GM19328 (cell line): ENCODE results near the gene RCOR1.
"Not testable (repeated sequence)": the region's sequence is repeated elsewhere in the genome, so short reads cannot be mapped to it uniquely, and the experiment has no call there.

ENCODE experiments used
- ATAC-seq: cut with Tn5 transposase; IDR thresholded peaks from one replicate; pipeline ENCODE4 v1.9.1; 2021; ENCODE audit warnings: mild to moderate bottlenecking, moderate library complexity; ENCODE audit not compliant: unreplicated experiment

Gene RCOR1

GRCh38 chr14:102570334-102570995 lies 22.0 kb upstream of the RCOR1 start:
- ATAC-seq = no peak

DNA sequence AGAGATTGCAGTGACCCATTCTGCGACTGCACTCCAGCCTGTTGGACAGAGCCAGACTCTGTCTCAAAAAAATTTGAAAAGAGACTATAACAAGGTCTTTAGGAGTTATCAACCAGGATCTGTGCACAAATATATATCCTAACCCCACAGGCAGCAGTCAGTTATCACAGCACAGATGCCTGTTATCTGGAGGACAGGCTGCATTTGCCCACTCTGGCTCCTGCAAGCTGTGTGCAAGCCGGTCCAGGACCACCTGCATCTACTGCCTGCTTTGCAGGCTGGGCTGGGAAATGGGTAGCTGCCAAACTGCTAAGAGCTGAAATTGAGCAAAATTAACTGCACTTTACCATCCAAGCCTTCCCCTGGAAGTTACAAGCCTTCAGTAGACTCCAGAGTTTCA lies 21.4 kb upstream of the RCOR1 start:
- no peak for ATAC-seq

DNA sequence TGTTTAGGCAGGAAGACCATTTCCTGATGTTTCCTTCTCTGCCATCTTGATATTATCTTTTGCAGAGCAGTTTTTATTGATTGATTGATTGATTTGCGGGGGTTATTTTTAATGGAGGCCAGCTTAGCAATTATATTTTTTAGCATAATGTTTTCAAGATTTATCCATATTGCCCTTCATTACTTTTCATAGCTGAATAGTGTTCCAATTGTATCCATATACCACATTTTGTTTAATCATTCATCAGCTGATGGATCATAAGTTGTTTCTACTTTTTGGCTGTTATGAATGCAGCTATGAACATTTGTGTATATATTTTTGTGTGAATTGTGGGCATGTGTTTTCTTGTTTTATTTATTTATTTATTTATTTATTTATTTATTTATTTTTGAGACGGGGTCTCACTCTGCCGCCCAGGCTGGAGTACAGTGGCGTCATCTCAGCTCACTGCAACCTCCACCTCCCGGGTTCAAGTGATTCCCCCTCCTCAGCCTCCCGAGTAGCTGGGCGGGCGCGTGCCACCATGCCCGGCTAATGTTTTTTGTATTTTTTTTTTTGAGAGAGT lies 20.9 kb upstream of the RCOR1 start:
- ATAC-seq = no peak

DNA sequence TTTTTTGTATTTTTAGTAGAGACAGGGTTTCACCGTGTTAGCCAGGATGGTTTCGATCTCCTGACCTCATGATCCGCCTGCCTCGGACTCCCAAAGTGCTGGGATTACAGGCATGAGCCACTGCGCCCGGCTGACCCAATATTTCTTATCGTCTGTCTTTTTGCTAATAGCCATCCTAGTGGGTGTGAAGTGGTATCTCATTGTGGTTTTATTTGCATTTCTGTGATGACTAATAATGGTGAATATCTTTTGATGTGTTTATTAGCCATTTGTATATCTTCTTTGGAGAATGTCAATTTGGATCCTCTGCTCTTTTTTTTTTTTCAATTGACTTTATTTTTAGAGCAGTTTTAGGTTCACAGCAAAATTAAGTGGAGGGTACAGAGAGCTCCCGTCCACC lies 19.3 kb upstream of the RCOR1 start:
- not testable (repeated sequence) for ATAC-seq

DNA sequence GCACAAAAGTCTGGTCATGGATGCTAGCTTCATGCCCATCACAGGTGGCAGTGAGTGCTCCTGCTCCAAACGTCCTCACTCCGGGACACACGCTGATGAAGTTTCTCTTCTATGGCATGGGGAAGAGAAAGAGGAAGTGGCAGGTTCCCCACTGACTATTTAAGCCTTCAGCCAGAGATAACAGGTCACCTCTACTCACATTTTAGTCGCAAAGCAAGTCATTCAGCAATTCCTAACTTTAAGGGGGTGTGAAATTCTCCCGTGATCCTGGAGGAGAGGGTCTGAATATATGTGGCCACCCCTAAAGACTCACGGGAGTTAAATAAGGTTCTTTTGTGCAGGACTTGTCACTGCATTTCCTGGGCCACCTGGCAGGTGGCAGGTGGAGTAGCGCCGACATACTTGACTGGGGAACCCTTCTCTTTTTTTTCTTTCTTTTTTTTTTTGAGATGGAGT lies 18.8 kb upstream of the RCOR1 start:
- no peak for ATAC-seq

GRCh38 chr14:102574281-102575159 lies 17.9 kb upstream of the RCOR1 start:
- no peak for ATAC-seq

GRCh38 chr14:102575160-102575845 lies 17.1 kb upstream of the RCOR1 start:
- ATAC-seq = no peak

DNA sequence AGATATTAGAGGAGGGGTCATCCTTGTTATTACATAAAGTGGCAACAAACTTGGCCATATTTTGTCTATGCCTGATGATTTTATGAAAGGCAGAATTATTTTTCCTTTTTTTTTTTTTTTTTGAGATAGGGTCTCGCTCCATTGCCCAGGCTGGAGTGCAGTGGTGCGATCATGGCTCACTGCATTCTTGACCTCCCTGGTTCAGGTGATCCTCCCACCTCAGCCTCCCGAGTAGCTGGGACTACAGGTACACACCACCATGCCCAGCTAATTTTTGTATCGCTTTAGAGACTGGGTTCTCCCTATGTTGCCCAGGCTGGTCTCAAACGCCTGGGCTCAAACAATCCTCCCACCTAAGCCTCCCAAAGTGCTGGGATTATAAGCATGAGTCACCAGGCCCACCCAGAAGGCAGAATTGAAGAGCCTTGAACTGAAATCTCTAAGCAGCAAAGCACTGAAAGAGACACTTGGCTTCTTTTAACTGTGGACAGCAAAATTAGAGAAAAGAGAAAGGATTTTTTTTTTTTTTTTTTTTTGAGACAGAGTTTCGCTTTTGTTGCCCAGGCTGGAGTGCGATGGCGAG lies 16.5 kb upstream of the RCOR1 start:
- not testable (repeated sequence) for ATAC-seq

GRCh38 chr14:102578821-102579220 lies 13.6 kb upstream of the RCOR1 start:
- no peak for ATAC-seq

DNA sequence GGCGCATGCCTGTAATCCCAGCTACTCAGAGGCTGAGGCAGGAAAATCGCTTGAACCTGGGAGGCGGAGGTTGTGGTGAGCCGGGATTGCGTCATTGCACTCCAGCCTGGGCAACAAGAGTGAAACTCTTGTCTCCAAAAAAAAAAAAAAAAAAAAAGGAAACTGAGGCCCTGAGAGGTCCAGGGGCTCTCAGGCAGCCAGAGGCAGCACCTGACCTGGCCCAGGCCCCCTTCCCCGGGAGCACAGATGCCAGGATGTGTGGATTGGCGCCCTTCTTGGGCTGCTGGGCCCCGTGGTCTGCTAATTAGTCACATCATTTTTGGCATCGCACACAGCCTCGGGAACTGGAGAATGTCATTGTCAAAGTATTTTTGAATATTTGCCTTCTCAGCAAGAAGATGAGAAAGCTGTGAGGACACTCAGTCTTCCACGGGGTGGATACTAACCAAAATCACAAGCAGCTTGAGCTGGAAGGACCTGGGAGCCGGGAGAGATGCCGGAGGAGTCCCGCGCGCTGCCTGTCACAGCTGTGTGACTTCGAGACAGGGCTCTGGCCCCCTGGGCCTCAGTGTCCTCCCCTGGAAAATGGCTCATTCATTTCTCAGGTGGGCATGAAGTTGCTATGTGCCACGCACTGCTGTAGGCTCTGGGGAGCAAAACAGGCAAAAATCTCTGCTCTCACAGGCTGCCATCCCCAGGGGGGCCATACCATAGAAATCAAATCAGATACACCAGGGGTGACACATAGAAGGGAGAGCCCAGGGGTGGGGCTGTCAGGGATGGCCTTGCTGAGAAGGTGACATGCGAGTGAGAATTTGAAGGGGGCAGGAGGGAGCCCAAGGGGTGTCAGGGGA lies 12.5 kb upstream of the RCOR1 start:
- ATAC-seq = no peak

DNA sequence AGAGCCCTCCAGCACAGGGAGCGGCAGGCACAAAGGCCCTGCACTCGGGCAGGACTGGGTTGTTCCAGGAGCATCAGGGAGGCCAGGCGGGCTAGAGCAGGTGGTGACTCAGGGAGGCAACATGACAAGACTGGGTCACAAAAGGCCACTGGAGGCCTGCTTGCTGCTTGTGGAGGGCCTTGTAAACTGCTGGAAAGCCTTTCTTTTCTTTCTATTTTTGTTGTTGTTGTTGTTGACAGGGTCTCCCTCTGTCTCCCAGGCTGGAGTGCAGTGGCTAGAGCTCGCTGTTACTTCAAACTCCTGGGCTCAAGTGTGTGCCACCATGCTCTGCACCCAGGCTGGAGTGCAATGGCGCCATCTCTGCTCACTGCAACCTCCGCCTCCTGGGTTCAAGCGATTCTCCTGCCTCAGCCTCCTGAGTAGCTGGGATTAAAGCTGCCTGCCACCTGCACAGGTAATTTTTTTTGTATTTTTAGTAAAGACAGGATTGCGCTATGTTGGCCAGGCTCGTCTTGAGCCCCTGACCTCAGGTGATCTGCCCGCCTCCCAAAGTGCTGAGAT lies 11.8 kb upstream of the RCOR1 start:
- no peak for ATAC-seq

- no peak for ATAC-seq
Observed at GRCh38 chr14:102581193-102581592, 11.3 kb upstream of the RCOR1 start.

GRCh38 chr14:102583726-102584125 lies 8.7 kb upstream of the RCOR1 start:
- no peak for ATAC-seq

DNA sequence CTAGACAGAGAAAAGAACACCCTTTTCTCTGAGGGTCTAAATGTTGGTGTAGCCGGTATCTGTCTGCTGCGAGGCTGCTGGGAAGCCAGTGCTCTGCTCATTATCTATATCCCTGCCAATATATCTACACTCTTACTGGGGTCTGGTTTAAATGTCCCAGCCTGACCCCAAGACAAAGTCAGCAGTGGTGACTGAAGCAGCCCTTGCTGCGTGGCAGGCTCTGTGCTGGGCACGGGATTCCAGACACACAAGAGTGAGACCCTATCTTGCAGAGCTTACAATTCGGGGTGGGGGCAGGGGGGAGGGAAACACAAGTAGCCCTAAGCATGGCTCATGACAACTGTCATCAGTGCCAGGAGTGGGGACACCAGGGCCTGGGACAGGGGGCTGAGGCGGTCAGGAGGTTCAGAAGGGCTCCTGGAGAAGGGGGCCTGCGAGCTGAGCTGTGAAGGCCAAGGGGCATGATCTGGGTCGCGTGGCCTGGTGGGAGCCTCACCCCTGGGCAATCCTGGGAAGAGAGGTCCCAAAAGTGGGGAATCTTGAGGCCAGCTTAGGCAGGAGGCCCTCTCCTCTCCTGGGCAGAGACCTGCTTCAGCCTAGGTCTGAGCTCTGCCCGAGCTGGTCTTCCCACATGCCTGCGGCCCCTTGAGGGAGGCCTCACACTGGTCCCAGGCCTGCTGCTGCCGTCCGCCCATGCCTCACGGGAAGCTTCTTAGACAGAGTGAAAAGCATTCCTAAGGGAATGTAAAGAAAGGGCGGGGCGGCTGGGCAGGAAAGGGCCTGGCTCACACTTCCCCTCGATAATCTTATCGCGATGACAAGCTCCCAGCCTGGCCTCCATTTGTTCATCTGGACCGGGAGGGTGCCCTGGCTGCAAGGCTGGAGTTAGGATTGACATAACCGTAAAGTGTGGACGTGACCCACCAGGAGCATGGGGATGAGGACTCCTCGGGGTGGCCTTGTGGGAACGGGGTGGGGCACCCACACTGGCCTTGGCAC lies 7.3 kb upstream of the RCOR1 start:
- no peak for ATAC-seq

DNA sequence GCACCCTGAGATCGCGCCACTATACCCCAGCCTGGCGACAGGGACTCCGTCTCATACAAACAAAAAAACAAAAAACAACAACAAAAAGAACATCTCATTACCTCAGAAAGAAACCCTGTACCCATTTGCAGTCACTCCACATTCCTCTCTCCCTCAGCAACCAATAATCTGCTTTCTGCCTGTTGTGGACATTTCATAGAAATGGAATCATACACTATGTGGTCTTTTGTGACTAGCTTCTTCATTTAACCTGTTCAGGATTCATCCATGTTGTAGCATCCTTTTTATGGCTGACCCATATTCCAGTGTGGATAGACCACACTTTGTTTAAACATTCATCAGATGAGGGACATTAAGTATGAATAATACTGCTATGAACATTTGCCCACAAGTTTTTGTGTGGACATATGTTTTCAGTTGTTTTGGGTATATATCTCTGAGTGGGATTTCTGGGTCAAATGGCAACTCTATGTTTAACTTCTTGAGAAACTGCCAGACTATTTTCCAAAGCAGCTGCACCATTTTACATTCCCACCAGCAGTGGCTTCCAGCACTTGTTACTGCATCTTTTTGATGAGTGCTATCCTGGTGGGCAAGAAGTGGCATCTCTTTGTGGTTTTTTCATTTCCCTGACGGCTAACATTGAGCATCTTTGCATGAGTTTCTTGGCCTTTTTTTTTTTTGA lies 5.9 kb upstream of the RCOR1 start:
- no peak for ATAC-seq

- ATAC-seq = no peak
Observed at GRCh38 chr14:102588821-102589220, 3.6 kb upstream of the RCOR1 start.

- ATAC-seq = no peak
Observed at GRCh38 chr14:102589761-102590290, 2.6 kb upstream of the RCOR1 start.

- ATAC-seq = no peak
Observed at GRCh38 chr14:102590667-102591099, 1.8 kb upstream of the RCOR1 start.
